Thyroid gland (tissue), 4 donors: Measurements from ENCODE around the gene TRIM68.

Experiments used
- CTCF ChIP-seq, 6 experiments: fragments of 200-600 bp in 3 of 6; fragments of 450-650 bp in 3 of 6; sonication (generic) in 3 of 6; IDR thresholded peaks; one replicate each; pipeline ENCODE4 v1.5.1; 2016 to 2019; ENCODE audit warnings: antibody characterized with exemption in 6 of 6, mild to moderate bottlenecking in 2 of 6, inconsistent platforms in 1 of 6, moderate library complexity in 1 of 6
- POLR2A ChIP-seq, 2 donors: fragments of 450-650 bp; IDR thresholded peaks; one replicate each; pipeline ENCODE4 v1.6.1; 2017; ENCODE audit warnings: antibody characterized with exemption in 2 of 2, mild to moderate bottlenecking in 2 of 2, moderate library complexity in 1 of 2

GRCh38 chr11:4615856-4616444 is 7.9 kb upstream of the TRIM68 start:
- TF ChIP-seq CTCF (IDR thresholded peaks at IDR 0.05), result no peak
- no peak for TF ChIP-seq POLR2A (IDR thresholded peaks at IDR 0.05)
